OCI-LY1 (cell line): Measurements from ENCODE around the gene CLN6.

Experiments used
- H2AFZ ChIP-seq: fragments of 200-600 bp; sonication (generic), shearing (Covaris generic); 2 replicates; pipeline ENCODE4 v1.6.0; 2014; ENCODE audit warnings: antibody characterized with exemption, mild to moderate bottlenecking, low read length
- H3F3A ChIP-seq: fragments of 200-600 bp; sonication (generic), shearing (Covaris generic); 2 replicates; pipeline ENCODE4 v1.6.0; 2014; ENCODE audit warnings: mild to moderate bottlenecking, antibody characterized with exemption, low read length, moderate library complexity; ENCODE audit not compliant: insufficient read depth
- H3K27ac ChIP-seq: fragments of 200-600 bp; sonication (generic); 2 replicates; pipeline ENCODE4 v1.5.1; 2014; ENCODE audit warnings: low read length, mixed run types, mild to moderate bottlenecking, low read depth; ENCODE audit not compliant: poor library complexity, severe bottlenecking
- H3K27me3 ChIP-seq: fragments of 200-600 bp; sonication (generic); 2 replicates; pipeline ENCODE4 v1.6.0; 2014; ENCODE audit warnings: antibody characterized with exemption, mild to moderate bottlenecking, low read length, moderate library complexity; ENCODE audit not compliant: insufficient read depth
- H3K36me3 ChIP-seq: fragments of 200-600 bp; sonication (generic); 2 replicates; pipeline ENCODE4 v1.6.1; 2014; ENCODE audit warnings: mild to moderate bottlenecking, antibody characterized with exemption, low read length, moderate library complexity, mixed read lengths; ENCODE audit not compliant: insufficient read depth
- H3K4me1 ChIP-seq: fragments of 200-600 bp; sonication (generic); 2 replicates; pipeline ENCODE4 v1.5.1; 2014; ENCODE audit warnings: mild to moderate bottlenecking, low read length, moderate library complexity; ENCODE audit not compliant: insufficient read depth, severe bottlenecking
- H3K4me2 ChIP-seq: fragments of 200-600 bp; sonication (generic), shearing (Covaris generic); 2 replicates; pipeline ENCODE4 v1.6.1; 2014; ENCODE audit warnings: low read length
- H3K4me3 ChIP-seq: fragments of 200-600 bp; sonication (generic); 2 replicates; pipeline ENCODE4 v1.5.1; 2014; ENCODE audit warnings: low read length, low read depth, mild to moderate bottlenecking, mixed read lengths; ENCODE audit not compliant: poor library complexity, severe bottlenecking
- H3K79me2 ChIP-seq: fragments of 200-600 bp; shearing (Covaris generic); 2 replicates; pipeline ENCODE4 v1.6.1; 2016; ENCODE audit warnings: mixed run types, low read length, mixed read lengths; ENCODE audit not compliant: insufficient read depth
- H3K9ac ChIP-seq: fragments of 200-600 bp; sonication (generic), shearing (Covaris generic); 2 replicates; pipeline ENCODE4 v1.6.1; 2014; ENCODE audit warnings: mild to moderate bottlenecking, low read length, mixed read lengths
- H3K9me2 ChIP-seq: fragments of 200-600 bp; sonication (generic), shearing (Covaris generic); 2 replicates; pipeline ENCODE4 v1.6.1; 2014; ENCODE audit warnings: low read depth, mild to moderate bottlenecking, low read length, mixed read lengths
- H3K9me3 ChIP-seq: fragments of 200-600 bp; shearing (Covaris generic); 2 replicates; pipeline ENCODE4 v1.6.1; 2014; ENCODE audit warnings: low read length, mixed read lengths
- H4K20me1 ChIP-seq: fragments of 200-600 bp; sonication (generic), shearing (Covaris generic); 2 replicates; pipeline ENCODE4 v1.6.0; 2016; ENCODE audit warnings: mild to moderate bottlenecking, low read length; ENCODE audit not compliant: insufficient read depth
- EZH2 ChIP-seq: fragments of 200-600 bp; sonication (generic), shearing (Covaris generic); IDR thresholded peaks from 2 replicates; pipeline ENCODE4 v1.8.0; 2017; ENCODE audit warnings: borderline replicate concordance, mixed run types, mild to moderate bottlenecking, antibody characterized with exemption, low read length, moderate library complexity, mixed read lengths
- TF ChIP-seq, protein P1 (sequence below): fragments of 200-600 bp; sonication (generic), shearing (Covaris generic); IDR thresholded peaks from 2 replicates; pipeline ENCODE4 v1.5.1; 2017; ENCODE audit warnings: mild to moderate bottlenecking, antibody characterized with exemption, low read length, moderate library complexity, mixed read lengths

The CLN6 gene

DNA sequence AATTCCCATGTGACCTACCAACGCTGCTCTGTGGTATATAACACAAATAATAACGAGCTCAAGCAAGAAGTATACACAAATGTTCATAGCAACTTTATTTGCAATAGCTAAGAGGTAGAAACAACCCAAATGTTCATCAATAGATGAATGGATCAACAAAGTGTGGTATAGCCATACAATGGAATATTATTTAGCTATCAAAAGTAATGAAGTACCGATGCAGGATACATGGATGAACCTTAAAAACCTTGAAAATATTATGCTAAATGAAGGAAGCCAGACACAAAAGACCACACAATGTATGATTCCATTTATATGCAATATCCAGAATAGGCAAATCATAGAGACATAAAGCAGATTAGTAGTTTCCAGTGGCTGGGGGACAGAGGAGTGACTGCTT, 32.5 kb upstream of the CLN6 start:
- H3K27ac ChIP-seq, result no peak overlapping the region
- peaks cover 6% of the 10 kb centered on the region for H3K4me1 ChIP-seq
- no peaks in the 10 kb centered on the region for H3K9me3 ChIP-seq
- no peak overlapping the region for H3K9ac ChIP-seq
- H3K79me2 ChIP-seq, result no peaks in the 10 kb centered on the region
- TF ChIP-seq, protein P1, sequence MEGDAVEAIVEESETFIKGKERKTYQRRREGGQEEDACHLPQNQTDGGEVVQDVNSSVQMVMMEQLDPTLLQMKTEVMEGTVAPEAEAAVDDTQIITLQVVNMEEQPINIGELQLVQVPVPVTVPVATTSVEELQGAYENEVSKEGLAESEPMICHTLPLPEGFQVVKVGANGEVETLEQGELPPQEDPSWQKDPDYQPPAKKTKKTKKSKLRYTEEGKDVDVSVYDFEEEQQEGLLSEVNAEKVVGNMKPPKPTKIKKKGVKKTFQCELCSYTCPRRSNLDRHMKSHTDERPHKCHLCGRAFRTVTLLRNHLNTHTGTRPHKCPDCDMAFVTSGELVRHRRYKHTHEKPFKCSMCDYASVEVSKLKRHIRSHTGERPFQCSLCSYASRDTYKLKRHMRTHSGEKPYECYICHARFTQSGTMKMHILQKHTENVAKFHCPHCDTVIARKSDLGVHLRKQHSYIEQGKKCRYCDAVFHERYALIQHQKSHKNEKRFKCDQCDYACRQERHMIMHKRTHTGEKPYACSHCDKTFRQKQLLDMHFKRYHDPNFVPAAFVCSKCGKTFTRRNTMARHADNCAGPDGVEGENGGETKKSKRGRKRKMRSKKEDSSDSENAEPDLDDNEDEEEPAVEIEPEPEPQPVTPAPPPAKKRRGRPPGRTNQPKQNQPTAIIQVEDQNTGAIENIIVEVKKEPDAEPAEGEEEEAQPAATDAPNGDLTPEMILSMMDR, result no peak
- no peak for TF ChIP-seq EZH2
- H4K20me1 ChIP-seq, result no peaks in the 10 kb centered on the region
- no peaks in the 10 kb centered on the region for H3F3A ChIP-seq
- H3K4me3 ChIP-seq, result no peak overlapping the region
- H2AFZ ChIP-seq, result no peak overlapping the region
- no peak overlapping the region for H3K4me2 ChIP-seq
- peaks cover 3% of the 10 kb centered on the region; the same call in 1 of the 2 replicates for H3K27me3 ChIP-seq
- no peaks in the 10 kb centered on the region for H3K36me3 ChIP-seq
- H3K9me2 ChIP-seq, result no peaks in the 10 kb centered on the region

DNA sequence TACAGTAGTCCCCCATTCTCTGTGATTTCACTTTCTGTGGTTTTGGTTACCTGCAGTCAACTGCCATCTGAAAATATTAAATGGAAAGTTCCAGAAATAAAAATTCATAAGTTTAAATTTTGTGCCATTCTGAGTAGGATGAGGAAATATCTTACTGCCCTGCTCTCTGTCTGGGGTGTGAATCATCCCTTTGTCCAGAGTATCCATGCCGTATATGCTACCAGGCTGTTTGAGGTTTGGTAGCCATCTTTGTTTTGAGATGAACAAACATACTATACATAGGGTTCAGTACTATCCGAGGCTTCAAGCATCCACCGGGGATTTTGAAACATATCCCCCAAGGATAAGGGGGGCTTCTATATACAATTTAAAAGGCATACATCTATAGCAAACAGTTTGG, 31.7 kb upstream of the CLN6 start:
- no peaks in the 10 kb centered on the region for H3F3A ChIP-seq
- H3K4me3 ChIP-seq, result no peak overlapping the region
- no peaks in the 10 kb centered on the region for H3K36me3 ChIP-seq
- no peak overlapping the region for H3K9ac ChIP-seq
- H4K20me1 ChIP-seq, result no peaks in the 10 kb centered on the region
- no peaks in the 10 kb centered on the region for H3K9me3 ChIP-seq
- H3K4me1 ChIP-seq, result peaks cover 13% of the 10 kb centered on the region
- no peak for TF ChIP-seq EZH2
- TF ChIP-seq, protein P1, result no peak
- no peak overlapping the region for H3K4me2 ChIP-seq
- no peaks in the 10 kb centered on the region for H3K9me2 ChIP-seq
- no peak overlapping the region for H2AFZ ChIP-seq
- peaks cover 3% of the 10 kb centered on the region; the same call in 1 of the 2 replicates for H3K27me3 ChIP-seq
- no peak overlapping the region for H3K27ac ChIP-seq
- no peaks in the 10 kb centered on the region for H3K79me2 ChIP-seq

DNA sequence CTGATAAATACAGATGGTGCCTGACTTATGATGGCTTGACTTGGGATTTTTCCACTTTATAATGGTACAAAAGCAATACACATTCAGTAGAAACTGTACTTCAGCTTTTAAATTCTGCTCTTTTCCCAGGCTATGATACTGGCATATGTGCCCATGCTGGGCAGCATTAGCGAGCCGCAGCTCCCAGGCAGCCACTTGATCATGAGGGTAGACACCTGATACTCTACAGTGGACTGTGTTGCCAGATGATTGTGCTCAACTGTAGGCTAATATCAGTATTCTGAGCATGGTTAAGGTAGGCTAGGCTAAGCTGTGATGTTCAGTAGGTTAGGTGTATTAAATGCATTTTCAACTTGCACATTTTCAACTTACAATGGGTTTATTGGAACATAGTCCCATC, 30.4 kb upstream of the CLN6 start:
- H2AFZ ChIP-seq, result no peak overlapping the region
- no peaks in the 10 kb centered on the region for H3K79me2 ChIP-seq
- H4K20me1 ChIP-seq, result no peaks in the 10 kb centered on the region
- H3K9ac ChIP-seq, result no peak overlapping the region
- H3K4me2 ChIP-seq, result no peak overlapping the region
- TF ChIP-seq, protein P1, result no peak
- no peaks in the 10 kb centered on the region for H3K9me3 ChIP-seq
- no peaks in the 10 kb centered on the region for H3F3A ChIP-seq
- H3K4me3 ChIP-seq, result no peak overlapping the region
- H3K9me2 ChIP-seq, result no peaks in the 10 kb centered on the region
- peaks cover 3% of the 10 kb centered on the region; the same call in 1 of the 2 replicates for H3K27me3 ChIP-seq
- H3K4me1 ChIP-seq, result peaks cover 13% of the 10 kb centered on the region
- no peak overlapping the region for H3K27ac ChIP-seq
- no peaks in the 10 kb centered on the region for H3K36me3 ChIP-seq
